ENCODE measurements around the gene SLAMF9. TPM values are rescaled to one million over a fixed set of nuclear protein-coding genes. Genes with fewer than 3 reads are reported as not detected.

Gene SLAMF9
- polyA plus RNA-seq, 1 donor (not counting 4 experiments of a cell fraction or from before 2014, with no cell fraction given), result 0.31 TPM

- no peaks in the 10 kb centered on the region for H3K36me3 ChIP-seq (ENCODE audit: control insufficient read depth in 2 of 2, extremely low read depth in 1 of 2, insufficient read depth in 2 of 2, low read length in 2 of 2)
- peaks cover 33% of the 10 kb centered on the region for H3K4me1 ChIP-seq (ENCODE audit: control insufficient read depth, extremely low read depth, insufficient read depth, low read length)
- dilution Hi-C loops (cut with MboI; ENCODE audit: extremely low pct_ligation_motif_present, low sequenced_read_pairs), result no loop called here
- H2AFZ ChIP-seq (ENCODE audit: control insufficient read depth, low read length), result no peak overlapping the region
- H3K27ac ChIP-seq (ENCODE audit: control insufficient read depth, insufficient read depth, low read length), result no peak overlapping the region
- H3K79me2 ChIP-seq (ENCODE audit: control insufficient read depth, insufficient read depth, low read length), result no peaks in the 10 kb centered on the region
- no peaks in the 10 kb centered on the region for H4K20me1 ChIP-seq (ENCODE audit: control insufficient read depth, extremely low read depth, insufficient read depth, low read length)
- DNase-seq (ENCODE audit: low read depth, low spot score) (no peak), FAIRE-seq (no peak)
- no peaks in the 10 kb centered on the region for H3K9me3 ChIP-seq (ENCODE audit: control insufficient read depth, low read depth, low read length)
- H3K27me3 ChIP-seq (ENCODE audit: control insufficient read depth, extremely low read depth, insufficient read depth, low read length), result no peaks in the 10 kb centered on the region
- H3K9me1 ChIP-seq (ENCODE audit: control insufficient read depth, extremely low read depth, insufficient read depth, low read length), result peaks cover under 1% of the 10 kb centered on the region
- TF ChIP-seq EZH2 (IDR thresholded peaks at IDR 0.05; ENCODE audit: low read length) (no peak), CTCF (optimal IDR thresholded peaks at IDR 0.05 in 1 of 3, IDR thresholded peaks at IDR 0.05 in 1 of 3, conservative IDR thresholded peaks at IDR 0.05 in 1 of 3; ENCODE audit: extremely low read depth in 1 of 3, insufficient read depth in 2 of 3, low read length in 3 of 3) (no peak)
- no peak overlapping the region for H3K9ac ChIP-seq (ENCODE audit: control insufficient read depth, extremely low read depth, insufficient read depth, low read length)
- H3K4me3 ChIP-seq (ENCODE audit: control insufficient read depth in 2 of 3, extremely low read depth in 1 of 3, insufficient read depth in 2 of 3, low read depth in 1 of 3, low read length in 3 of 3), result no peak overlapping the region
- H3K4me2 ChIP-seq (ENCODE audit: control insufficient read depth, extremely low read depth, insufficient read depth, low read depth, low read length), result no peak overlapping the region
Measured at GRCh38 chr1:159951551-159951950, 2.5 kb downstream of the SLAMF9 start.

GRCh38 chr1:159951016-159951415 lies 3.0 kb downstream of the SLAMF9 start:
- Histone ChIP-seq H3K4me3 (ENCODE audit: control insufficient read depth in 2 of 3, extremely low read depth in 1 of 3, insufficient read depth in 2 of 3, low read depth in 1 of 3, low read length in 3 of 3) (no peak overlapping the region), H3K9me1 (ENCODE audit: control insufficient read depth, extremely low read depth, insufficient read depth, low read length) (peaks cover 4% of the 10 kb centered on the region), H2AFZ (ENCODE audit: control insufficient read depth, low read length) (no peak overlapping the region), H3K4me1 (ENCODE audit: control insufficient read depth, extremely low read depth, insufficient read depth, low read length) (peaks cover 39% of the 10 kb centered on the region), H4K20me1 (ENCODE audit: control insufficient read depth, extremely low read depth, insufficient read depth, low read length) (no peaks in the 10 kb centered on the region), H3K27ac (ENCODE audit: control insufficient read depth, insufficient read depth, low read length) (no peak overlapping the region), H3K36me3 (ENCODE audit: control insufficient read depth in 2 of 2, extremely low read depth in 1 of 2, insufficient read depth in 2 of 2, low read length in 2 of 2) (no peaks in the 10 kb centered on the region), H3K79me2 (ENCODE audit: control insufficient read depth, insufficient read depth, low read length) (no peaks in the 10 kb centered on the region), H3K27me3 (ENCODE audit: control insufficient read depth, extremely low read depth, insufficient read depth, low read length) (no peaks in the 10 kb centered on the region), H3K4me2 (ENCODE audit: control insufficient read depth, extremely low read depth, insufficient read depth, low read depth, low read length) (no peak overlapping the region), H3K9me3 (ENCODE audit: control insufficient read depth, low read depth, low read length) (no peaks in the 10 kb centered on the region), H3K9ac (ENCODE audit: control insufficient read depth, extremely low read depth, insufficient read depth, low read length) (no peak overlapping the region)
- FAIRE-seq (no peak), DNase-seq (ENCODE audit: low read depth, low spot score) (no peak)
- no peak for TF ChIP-seq CTCF (optimal IDR thresholded peaks at IDR 0.05 in 1 of 3, IDR thresholded peaks at IDR 0.05 in 1 of 3, conservative IDR thresholded peaks at IDR 0.05 in 1 of 3; ENCODE audit: extremely low read depth in 1 of 3, insufficient read depth in 2 of 3, low read length in 3 of 3)
- no peak for TF ChIP-seq EZH2 (IDR thresholded peaks at IDR 0.05; ENCODE audit: low read length)
- dilution Hi-C loops (cut with MboI; ENCODE audit: extremely low pct_ligation_motif_present, low sequenced_read_pairs), result no loop called here
